Astrocyte (in vitro differentiated cells and primary cell): ENCODE data around the gene ARHGAP6. TPM values are rescaled to one million over a fixed set of nuclear protein-coding genes. Genes with fewer than 3 reads are reported as not detected.

Experiments
- DNase-seq: peaks from one replicate; pipeline ENCODE4 v3.0.0-alpha.2; 2010; ENCODE audit warnings: low read depth
- FAIRE-seq: peaks from 2 replicates; lab custom pipeline; 2011; peaks lifted over from hg19 to GRCh38; lab: Jason Lieb, UNC
- H2AFZ ChIP-seq: 2 replicates; pipeline ENCODE4 v1.6.0; 2012; ENCODE audit warnings: low read depth, low read length, inconsistent platforms
- H3K27ac ChIP-seq: 2 replicates; pipeline ENCODE4 v1.5.1; 2011; ENCODE audit warnings: low read depth, low read length, inconsistent platforms
- H3K27me3 ChIP-seq: 2 replicates; pipeline ENCODE4 v1.6.0; 2011; ENCODE audit warnings: low read length, inconsistent platforms; ENCODE audit not compliant: insufficient read depth
- H3K36me3 ChIP-seq: 2 replicates; pipeline ENCODE4 v1.5.1; 2011; ENCODE audit warnings: low read length, inconsistent platforms; ENCODE audit not compliant: insufficient read depth
- H3K4me1 ChIP-seq: 2 replicates; pipeline ENCODE4 v1.5.1; 2011; ENCODE audit warnings: low read length, inconsistent platforms; ENCODE audit not compliant: insufficient read depth
- H3K4me2 ChIP-seq: 2 replicates; pipeline ENCODE4 v1.6.0; 2012; ENCODE audit warnings: low read length, inconsistent platforms
- H3K4me3 ChIP-seq: 2 replicates; pipeline ENCODE4 v1.5.1; 2011; ENCODE audit warnings: low read depth, mild to moderate bottlenecking, low read length, inconsistent platforms; ENCODE audit not compliant: insufficient read depth
- H3K79me2 ChIP-seq: 2 replicates; pipeline ENCODE4 v1.6.0; 2012; ENCODE audit warnings: mild to moderate bottlenecking, low read length, inconsistent platforms; ENCODE audit not compliant: insufficient read depth
- H3K9ac ChIP-seq: 2 replicates; pipeline ENCODE4 v1.6.0; 2012; ENCODE audit warnings: mild to moderate bottlenecking, low read length, inconsistent platforms
- H3K9me3 ChIP-seq: 2 replicates; pipeline ENCODE4 v1.5.1; 2012; ENCODE audit warnings: low read depth, mild to moderate bottlenecking, low read length, inconsistent platforms; ENCODE audit not compliant: insufficient read depth
- H4K20me1 ChIP-seq: 2 replicates; pipeline ENCODE4 v1.6.0; 2012; ENCODE audit warnings: low read length, inconsistent platforms; ENCODE audit not compliant: insufficient read depth
- H3K27ac Mint-ChIP-seq: one replicate; pipeline ENCODE4 v1.8.0; 2021; ENCODE audit warnings: mild to moderate bottlenecking, mixed read lengths; ENCODE audit not compliant: unreplicated experiment
- H3K27me3 Mint-ChIP-seq: one replicate; pipeline ENCODE4 v1.8.0; 2021; ENCODE audit warnings: low read depth, mixed read lengths; ENCODE audit not compliant: unreplicated experiment
- H3K36me3 Mint-ChIP-seq: one replicate; pipeline ENCODE4 v1.8.0; 2021; ENCODE audit warnings: low read depth, mixed read lengths; ENCODE audit not compliant: unreplicated experiment
- H3K4me1 Mint-ChIP-seq: one replicate; pipeline ENCODE4 v1.8.0; 2021; ENCODE audit warnings: low read depth, mixed read lengths; ENCODE audit not compliant: unreplicated experiment
- H3K4me3 Mint-ChIP-seq: one replicate; pipeline ENCODE4 v1.8.0; 2021; ENCODE audit warnings: mild to moderate bottlenecking, moderate library complexity, mixed read lengths; ENCODE audit not compliant: unreplicated experiment
- H3K9me3 Mint-ChIP-seq: one replicate; pipeline ENCODE4 v1.8.0; 2021; ENCODE audit warnings: mild to moderate bottlenecking, mixed read lengths; ENCODE audit not compliant: unreplicated experiment
- CTCF ChIP-seq: IDR thresholded peaks from 2 replicates; pipeline ENCODE4 v1.5.1; 2011; ENCODE audit warnings: low read depth, mild to moderate bottlenecking, inconsistent platforms, low read length, moderate library complexity; ENCODE audit not compliant: insufficient read depth
- EZH2 ChIP-seq: IDR thresholded peaks from 2 replicates; pipeline ENCODE4 v1.6.1; 2012; ENCODE audit warnings: mild to moderate bottlenecking, low read length, inconsistent platforms; ENCODE audit not compliant: insufficient read depth
- total RNA-seq: library from RNA; stranded (reverse); gene quantifications from 2 replicates; pipeline ENCODE4 v1.2.1, GENCODE V29; 2021

Gene ARHGAP6
- total RNA-seq, 1 donor from 2014 or later: 0.30 TPM

- Histone ChIP-seq H2AFZ (no peak overlapping the region), H4K20me1 (no peaks in the 10 kb centered on the region), H3K79me2 (no peaks in the 10 kb centered on the region), H3K27ac (no peak overlapping the region), H3K9me3 (no peaks in the 10 kb centered on the region), H3K4me3 (no peak overlapping the region), H3K36me3 (no peaks in the 10 kb centered on the region), H3K4me2 (no peak overlapping the region), H3K9ac (no peak overlapping the region), H3K4me1 (no peaks in the 10 kb centered on the region), H3K27me3 (no peaks in the 10 kb centered on the region)
- H3K4me1 Mint-ChIP-seq: peaks cover 6% of the 10 kb centered on the region
- no peak overlapping the region for H3K4me3 Mint-ChIP-seq
- FAIRE-seq (no peak), DNase-seq (no peak)
- H3K9me3 Mint-ChIP-seq: no peaks in the 10 kb centered on the region
- peaks cover 7% of the 10 kb centered on the region for H3K27me3 Mint-ChIP-seq
- TF ChIP-seq CTCF (no peak), EZH2 (no peak)
- H3K27ac Mint-ChIP-seq: no peak overlapping the region
- no peaks in the 10 kb centered on the region for H3K36me3 Mint-ChIP-seq
Measured at GRCh38 chrX:11429538-11430085, 236.1 kb downstream of the ARHGAP6 start.

GRCh38 chrX:11427453-11428071 is 238.2 kb downstream of the ARHGAP6 start:
- Mint-ChIP-seq H3K27ac (no peak overlapping the region), H3K36me3 (no peaks in the 10 kb centered on the region), H3K9me3 (no peaks in the 10 kb centered on the region), H3K4me3 (no peak overlapping the region), H3K27me3 (peaks cover 7% of the 10 kb centered on the region), H3K4me1 (peaks cover 10% of the 10 kb centered on the region)
- peak overlapping the region; percentile 81 for H3K4me2 ChIP-seq
- peak overlapping the region; percentile 43 for H3K9ac ChIP-seq
- FAIRE-seq: no peak
- no peak for DNase-seq
- no peaks in the 10 kb centered on the region for H3K27me3 ChIP-seq
- no peaks in the 10 kb centered on the region for H3K9me3 ChIP-seq
- H3K79me2 ChIP-seq: no peaks in the 10 kb centered on the region
- H3K4me3 ChIP-seq: peak overlapping the region; percentile 42
- H3K36me3 ChIP-seq: no peaks in the 10 kb centered on the region
- no peaks in the 10 kb centered on the region for H4K20me1 ChIP-seq
- no peak for TF ChIP-seq CTCF
- no peak for TF ChIP-seq EZH2
- no peak overlapping the region for H3K27ac ChIP-seq
- H2AFZ ChIP-seq: peak overlapping the region; percentile 66
- no peaks in the 10 kb centered on the region for H3K4me1 ChIP-seq
